ENCODE data around the gene OR6M1. TPM values are rescaled to one million over a fixed set of nuclear protein-coding genes. Genes with fewer than 3 reads are reported as not detected.

Gene OR6M1
- not detected for total RNA-seq
- long read RNA-seq: 0 reads

- intact Hi-C loops (cut with DNase I): no loop called here
- DNase-seq (ENCODE audit: low spot score): no peak
These were observed at the start of gene OR6M1 for GRCh38 chr11:123806249-123806648. TSS of gene OR6M1 (minus strand) at chr11:123806349. CDS start at chr11:123806349, 0 bp downstream.

DNA sequence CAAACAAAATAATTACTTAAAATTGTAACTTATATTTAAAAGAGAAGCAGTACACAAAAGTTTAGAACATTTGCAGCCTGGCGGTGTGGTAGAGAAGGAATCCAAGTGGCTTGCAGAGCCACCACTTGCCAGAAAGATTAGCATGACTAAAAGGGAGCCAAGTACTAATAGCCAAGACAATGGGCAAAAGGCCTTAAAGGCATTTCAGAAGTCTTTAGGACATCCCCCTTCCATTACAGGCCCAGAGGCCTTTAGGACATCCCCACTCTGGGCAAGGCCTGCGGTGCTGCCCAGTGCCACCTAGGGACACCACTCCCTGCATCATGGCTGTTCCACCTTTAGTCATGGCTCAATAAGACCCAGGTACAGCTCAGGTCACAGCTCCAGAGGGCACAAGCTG, 46.9 kb upstream of the OR6M1 start:
- no peak for DNase-seq (ENCODE audit: low spot score)
- intact Hi-C loops (cut with DNase I): no loop called here

DNA sequence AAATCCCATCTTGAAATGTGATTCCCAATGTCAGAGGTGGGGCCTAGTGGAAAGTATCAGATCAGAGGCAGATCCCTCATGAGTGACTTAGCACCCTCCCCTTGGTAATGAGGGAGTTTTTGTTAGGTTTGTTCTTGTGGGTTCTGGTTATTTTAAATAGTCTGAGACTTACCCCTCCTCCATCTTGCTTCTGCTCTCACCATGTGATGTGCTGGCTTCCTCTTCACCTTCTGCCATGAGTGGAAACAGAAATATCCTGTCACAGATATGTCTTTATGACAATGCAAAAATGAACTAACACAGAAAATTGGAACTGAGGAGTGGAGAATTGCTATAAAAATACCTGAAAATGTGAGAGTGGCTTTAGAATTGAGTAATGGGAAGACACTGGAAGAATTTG, 46.2 kb upstream of the OR6M1 start:
- no peak for DNase-seq (ENCODE audit: low spot score)
- intact Hi-C loops (cut with DNase I): no loop called here

GRCh38 chr11:123851110-123851509, 45.0 kb upstream of the OR6M1 start:
- intact Hi-C loops (cut with DNase I): no loop called here
- DNase-seq (ENCODE audit: low spot score): no peak

- DNase-seq (ENCODE audit: low spot score): no peak
- intact Hi-C loops (cut with DNase I): no loop called here
These were observed 35.0 kb upstream of the OR6M1 start for GRCh38 chr11:123841174-123841573.

- intact Hi-C loops (cut with DNase I): no loop called here
- DNase-seq (ENCODE audit: low spot score): no peak
These were observed 33.0 kb upstream of the OR6M1 start for GRCh38 chr11:123839131-123839530.

DNA sequence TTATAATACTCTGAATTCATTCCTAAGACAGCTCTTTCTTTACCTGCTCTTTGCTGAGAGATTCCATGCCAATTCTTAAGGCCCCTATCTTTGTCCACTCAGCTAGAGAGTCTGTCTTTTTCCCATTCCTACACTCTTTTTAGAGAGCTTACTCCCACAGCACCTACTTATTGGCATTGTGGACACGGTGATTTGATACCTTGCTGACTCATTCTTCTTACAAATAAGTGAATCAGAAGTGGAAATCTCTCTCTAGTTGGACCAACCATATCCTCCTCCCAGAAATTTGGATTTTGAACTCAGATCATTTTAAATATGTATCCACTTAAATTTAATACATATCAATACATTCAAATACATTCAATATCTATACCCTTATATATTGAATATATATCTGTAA, 32.5 kb upstream of the OR6M1 start:
- no peak for DNase-seq (ENCODE audit: low spot score)
- intact Hi-C loops (cut with DNase I): no loop called here

- intact Hi-C loops (cut with DNase I): no loop called here
- DNase-seq (ENCODE audit: low spot score): no peak
These were observed 32.0 kb upstream of the OR6M1 start for GRCh38 chr11:123838199-123838598.

- no peak for DNase-seq (ENCODE audit: low spot score)
- intact Hi-C loops (cut with DNase I): no loop called here
These were observed 26.9 kb upstream of the OR6M1 start for GRCh38 chr11:123833095-123833494.

GRCh38 chr11:123829745-123830144, 23.6 kb upstream of the OR6M1 start:
- intact Hi-C loops (cut with DNase I): no loop called here
- no peak for DNase-seq (ENCODE audit: low spot score)

- no peak for DNase-seq (ENCODE audit: low spot score)
- intact Hi-C loops (cut with DNase I): no loop called here
These were observed 16.4 kb upstream of the OR6M1 start for GRCh38 chr11:123822599-123822998.

GRCh38 chr11:123822032-123822431, 15.9 kb upstream of the OR6M1 start:
- DNase-seq (ENCODE audit: low spot score): no peak
- intact Hi-C loops (cut with DNase I): no loop called here

GRCh38 chr11:123815122-123815521, 9.0 kb upstream of the OR6M1 start:
- DNase-seq (ENCODE audit: low spot score): no peak
- intact Hi-C loops (cut with DNase I): no loop called here

- intact Hi-C loops (cut with DNase I): no loop called here
- no peak for DNase-seq (ENCODE audit: low spot score)
These were observed 4.4 kb downstream of the OR6M1 start for GRCh38 chr11:123801765-123802164.

DNA sequence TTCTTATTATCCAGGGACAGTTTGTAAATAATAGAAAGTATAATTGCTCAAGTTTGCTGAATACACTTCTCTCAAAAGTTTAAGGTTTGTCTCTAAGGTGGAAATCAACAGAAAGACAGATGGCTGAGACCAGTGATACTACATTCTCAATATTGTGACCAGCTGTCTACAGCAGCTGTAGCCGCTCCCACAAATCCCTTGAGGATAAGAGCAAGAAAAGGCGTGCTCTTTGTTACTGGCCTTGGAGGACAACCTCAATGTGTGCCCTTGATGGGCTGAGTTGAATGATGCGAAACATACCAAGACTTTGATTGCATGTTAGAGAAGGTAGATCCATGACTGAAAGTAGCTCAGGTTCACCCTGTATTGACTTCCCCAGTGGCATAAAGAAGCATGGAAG, 6.1 kb downstream of the OR6M1 start:
- no peak for DNase-seq (ENCODE audit: low spot score)
- intact Hi-C loops (cut with DNase I): no loop called here

- DNase-seq (ENCODE audit: low spot score): no peak
- intact Hi-C loops (cut with DNase I): no loop called here
These were observed 6.7 kb downstream of the OR6M1 start for GRCh38 chr11:123799438-123799837.

DNA sequence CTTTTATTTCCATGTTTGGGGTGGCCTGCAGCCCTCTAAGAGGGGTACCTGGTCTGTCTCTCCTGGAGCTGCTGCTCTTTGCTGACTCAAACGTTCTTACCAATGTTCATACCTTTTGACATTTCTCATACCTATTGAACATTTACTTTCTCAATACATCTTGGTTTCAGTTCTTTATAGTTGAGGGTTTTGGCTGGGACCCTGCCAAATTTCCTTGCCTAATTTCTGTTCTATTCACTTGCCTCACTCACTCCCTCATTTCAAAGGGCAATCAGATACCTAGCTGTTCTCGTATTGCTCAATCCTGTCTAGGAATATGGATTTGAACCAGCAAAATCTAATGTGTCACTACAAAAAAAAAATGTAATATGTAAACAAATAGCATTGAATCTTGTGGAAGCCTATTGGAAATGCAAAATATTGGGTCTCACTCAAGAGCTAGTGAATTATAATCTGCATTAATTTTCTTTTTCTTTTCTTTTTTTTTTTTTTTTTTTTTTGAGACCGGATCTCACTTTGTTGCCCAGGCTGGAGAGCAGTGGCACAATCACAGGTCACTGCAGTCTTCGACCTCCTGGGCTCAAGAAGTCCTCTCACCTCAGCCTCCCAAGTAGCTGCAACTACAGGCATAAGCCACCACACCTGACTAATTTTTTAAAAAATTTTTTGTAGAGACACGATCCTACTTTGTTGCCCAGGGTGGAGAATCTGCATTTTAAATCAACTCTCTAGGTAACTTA, 7.5 kb downstream of the OR6M1 start:
- intact Hi-C loops (cut with DNase I): no loop called here
- DNase-seq (ENCODE audit: low spot score): no peak

DNA sequence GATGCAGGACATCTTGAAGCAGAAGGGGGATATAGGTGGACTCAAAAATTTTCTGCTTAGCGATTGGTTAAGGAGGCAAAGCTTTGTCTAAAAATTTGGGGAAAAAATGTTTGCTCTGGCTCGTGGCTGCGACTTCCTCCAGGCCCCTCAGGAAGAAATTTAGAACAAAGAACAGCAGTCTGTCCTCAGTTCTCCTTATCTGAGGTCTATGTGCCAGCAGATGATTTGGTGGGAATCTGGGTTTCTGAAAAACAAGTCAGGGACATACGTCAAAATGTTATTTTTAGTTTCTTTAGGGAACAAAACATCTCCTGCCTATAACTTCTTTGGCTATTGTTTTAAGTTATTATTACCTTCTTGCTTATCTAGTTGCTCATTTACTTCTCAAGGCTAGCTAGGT, 8.1 kb downstream of the OR6M1 start:
- DNase-seq (ENCODE audit: low spot score): no peak
- intact Hi-C loops (cut with DNase I): no loop called here

GRCh38 chr11:123797541-123797940, 8.6 kb downstream of the OR6M1 start:
- no peak for DNase-seq (ENCODE audit: low spot score)
- intact Hi-C loops (cut with DNase I): no loop called here

DNA sequence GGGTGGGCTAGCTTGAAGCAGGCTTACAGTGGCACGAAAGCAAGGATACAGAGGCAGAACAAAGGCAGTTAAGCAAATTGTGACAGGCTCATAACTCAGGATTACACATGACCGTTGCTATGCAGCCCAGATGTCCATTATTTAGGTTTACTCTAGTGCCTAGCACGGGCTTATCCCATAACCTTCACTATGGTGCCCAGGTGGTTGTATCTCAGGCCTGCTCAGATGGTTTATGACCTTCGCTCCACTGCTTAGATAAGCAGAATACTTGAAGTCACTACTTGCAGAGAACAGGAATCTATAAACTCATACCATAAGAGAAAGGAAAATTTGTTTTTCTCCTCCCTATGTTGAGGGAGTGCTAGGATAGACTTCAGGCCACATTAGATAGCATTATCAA, 9.0 kb downstream of the OR6M1 start:
- DNase-seq (ENCODE audit: low spot score): no peak
- intact Hi-C loops (cut with DNase I): no loop called here

DNA sequence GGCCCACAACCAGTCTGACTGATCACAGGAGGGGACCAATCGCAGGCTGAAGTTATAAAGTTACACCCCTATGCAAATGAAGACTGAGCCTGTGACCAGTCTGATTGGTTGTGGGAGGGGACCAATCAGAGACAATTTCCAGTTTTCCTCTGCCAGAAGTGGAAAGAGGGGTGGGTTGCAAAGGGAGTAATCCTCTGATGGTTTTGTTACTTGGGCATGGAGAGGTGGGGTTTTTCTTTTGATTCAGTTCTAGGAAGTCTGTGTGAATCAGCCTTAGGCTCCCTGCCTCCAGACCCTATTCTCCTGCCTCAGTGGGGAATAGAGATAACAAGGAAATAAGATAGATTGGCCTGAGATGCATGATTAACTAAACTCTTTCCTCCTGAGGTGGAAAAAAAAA, 9.9 kb downstream of the OR6M1 start:
- DNase-seq (ENCODE audit: low spot score): no peak
- intact Hi-C loops (cut with DNase I): no loop called here

- intact Hi-C loops (cut with DNase I): no loop called here
- DNase-seq (ENCODE audit: low spot score): no peak
These were observed 22.6 kb downstream of the OR6M1 start for GRCh38 chr11:123783536-123783935.
